ENCODE measurements around the gene SLC16A4. TPM values are rescaled to one million over a fixed set of nuclear protein-coding genes. Genes with fewer than 3 reads are reported as not detected.
A peak's percentile ranks its signal among the peaks of the same experiment; 100 is the strongest.

Gene SLC16A4
- total RNA-seq, 1 experiment from 2014 or later, result 91.7 TPM

DNA sequence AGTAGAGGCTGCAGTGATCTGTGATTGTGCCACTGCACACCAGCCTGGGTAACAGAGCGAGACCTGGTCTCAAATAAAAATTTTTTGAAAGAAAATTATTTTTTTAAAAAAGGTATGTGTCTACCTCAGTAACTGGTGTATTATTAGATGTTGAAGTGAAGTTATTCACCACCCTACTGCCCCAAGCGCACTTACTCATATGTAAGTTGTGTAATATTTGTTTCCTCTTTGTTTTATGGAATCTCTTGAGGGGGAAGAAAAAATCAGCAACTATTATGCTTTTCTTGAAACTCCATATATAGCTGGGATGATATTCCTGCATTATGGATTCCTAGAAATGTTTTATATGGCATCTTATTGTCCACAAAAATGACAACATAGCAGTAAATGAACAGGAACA is 30.4 kb downstream of the SLC16A4 start:
- no peak for DNase-seq (ENCODE audit: low spot score)

DNA sequence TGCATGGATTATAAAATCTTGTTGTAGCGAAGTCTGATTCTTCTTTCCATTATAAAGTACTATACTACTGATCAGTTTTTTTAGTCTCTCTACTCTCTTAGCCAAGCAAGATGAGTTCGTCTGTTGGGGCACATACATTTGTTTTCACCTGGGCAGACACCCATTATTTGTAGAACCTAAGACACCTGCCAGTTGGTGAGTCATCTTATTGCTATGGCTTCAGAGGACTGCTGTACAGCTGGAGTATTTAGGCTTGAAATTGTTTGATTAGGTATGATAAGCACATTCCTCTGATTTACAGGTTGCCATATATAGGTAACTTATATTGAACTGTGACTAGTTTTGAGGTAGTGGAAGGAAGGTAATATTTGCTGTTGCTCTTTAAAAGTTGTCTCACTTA is 34.4 kb downstream of the SLC16A4 start:
- no peak for DNase-seq (ENCODE audit: low spot score)

- DNase-seq (ENCODE audit: low spot score), result no peak
These were observed 35.5 kb downstream of the SLC16A4 start for GRCh38 chr1:110355321-110355720.

- no peak for DNase-seq (ENCODE audit: low spot score)
These were observed 40.5 kb downstream of the SLC16A4 start for GRCh38 chr1:110350360-110350759.

DNA sequence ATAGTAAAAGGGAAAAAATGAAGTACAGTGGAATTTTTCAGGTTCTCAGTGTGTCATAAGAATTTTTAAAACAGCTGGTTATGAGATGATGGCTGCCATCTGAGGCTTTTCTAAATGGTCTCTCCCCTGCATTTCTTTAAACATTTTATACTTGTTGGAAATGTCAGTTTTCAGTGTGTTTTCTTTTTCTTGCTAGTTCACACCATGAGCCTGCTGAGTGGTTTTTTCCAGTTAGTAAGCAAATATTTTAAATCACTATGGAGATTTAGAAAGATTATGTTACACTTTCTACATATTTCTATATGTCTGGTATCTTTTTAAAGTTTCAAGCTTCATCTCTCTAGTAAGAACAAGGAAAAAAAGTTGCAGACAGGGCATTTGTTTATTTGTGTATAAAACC is 42.1 kb downstream of the SLC16A4 start:
- no peak for DNase-seq (ENCODE audit: low spot score)

DNA sequence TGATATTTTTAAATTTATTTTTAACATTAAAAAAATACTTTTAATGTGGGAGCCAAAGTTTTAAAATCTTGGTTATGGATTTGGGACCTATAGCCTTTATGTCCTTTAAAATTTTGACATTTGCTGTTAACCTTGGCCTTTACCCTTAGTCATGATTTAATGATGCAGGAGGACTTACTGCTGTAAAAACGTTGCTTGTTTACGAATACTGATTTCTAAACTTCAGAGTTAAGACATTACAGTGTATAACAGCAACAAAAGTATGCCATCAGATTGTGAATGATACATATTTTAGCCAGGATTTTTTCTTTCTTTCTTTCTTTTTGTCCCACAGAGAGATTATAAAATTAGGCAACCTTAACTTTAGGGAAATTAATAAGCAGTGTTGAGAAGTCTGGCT is 42.8 kb downstream of the SLC16A4 start:
- no peak for DNase-seq (ENCODE audit: low spot score)

- no peak for DNase-seq (ENCODE audit: low spot score)
These were observed 43.5 kb downstream of the SLC16A4 start for GRCh38 chr1:110347182-110347893.

DNA sequence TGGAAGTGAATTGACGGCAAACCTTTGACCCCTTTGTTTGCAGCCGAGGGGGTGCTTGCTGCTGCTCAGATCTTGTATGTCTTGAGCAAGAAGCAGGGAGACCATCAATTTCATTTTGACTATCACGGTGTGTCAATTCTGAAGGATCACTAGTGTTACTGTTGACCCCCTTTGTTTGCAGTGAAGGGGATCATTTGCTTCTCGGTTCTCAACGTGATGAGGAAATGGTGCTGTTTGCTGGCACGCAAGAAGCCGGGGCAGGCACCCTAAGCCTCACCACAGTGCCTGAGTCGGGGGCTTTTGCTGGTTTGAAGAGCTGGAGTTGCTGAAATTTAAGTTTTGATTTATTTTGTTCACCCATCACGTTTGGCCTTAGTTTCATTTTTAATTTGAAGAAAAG is 44.1 kb downstream of the SLC16A4 start:
- no peak for DNase-seq (ENCODE audit: low spot score)

- no peak for DNase-seq (ENCODE audit: low spot score)
These were observed 45.3 kb downstream of the SLC16A4 start for GRCh38 chr1:110345480-110345879.

DNA sequence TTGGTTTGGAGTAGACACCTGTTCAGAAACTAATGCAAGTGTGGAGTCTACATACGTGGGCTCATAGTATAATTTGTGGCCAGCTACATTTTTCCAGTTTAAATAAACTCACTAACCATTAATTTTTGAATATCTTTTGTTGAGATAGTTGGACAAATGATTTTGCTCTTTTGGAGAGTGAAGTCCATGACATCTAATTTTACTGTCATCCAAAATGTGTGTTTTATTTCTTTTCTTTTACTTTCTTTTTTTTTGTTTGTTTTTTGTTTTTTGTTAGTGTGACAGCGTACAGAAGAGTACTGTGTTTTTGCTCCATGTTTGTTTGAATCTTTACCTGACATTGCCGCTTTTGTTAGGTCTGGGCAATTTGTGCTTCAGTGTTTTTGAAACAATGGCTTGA is 46.7 kb downstream of the SLC16A4 start:
- DNase-seq (ENCODE audit: low spot score), result no peak

DNA sequence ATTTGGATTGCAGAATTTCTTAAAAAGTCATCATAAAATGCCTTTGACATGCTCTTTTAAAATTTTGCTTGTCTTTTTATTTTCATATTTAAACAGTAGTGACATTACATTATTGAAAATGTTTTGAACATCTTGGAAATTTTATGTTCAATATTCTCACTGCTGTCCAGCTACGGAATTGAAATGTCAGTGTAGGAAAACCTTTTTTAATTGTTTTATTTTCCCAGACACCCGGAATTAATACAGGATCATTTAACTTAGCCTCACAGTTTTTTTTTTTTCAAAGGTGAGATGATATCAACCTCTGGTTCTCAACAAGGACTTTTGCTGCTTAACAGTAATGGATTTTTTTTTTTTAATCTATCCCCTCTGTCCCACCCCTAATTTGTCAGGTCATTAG is 47.6 kb downstream of the SLC16A4 start:
- no peak for DNase-seq (ENCODE audit: low spot score)

GRCh38 chr1:110341872-110342331 is 48.9 kb downstream of the SLC16A4 start:
- no peak for DNase-seq (ENCODE audit: low spot score)

DNA sequence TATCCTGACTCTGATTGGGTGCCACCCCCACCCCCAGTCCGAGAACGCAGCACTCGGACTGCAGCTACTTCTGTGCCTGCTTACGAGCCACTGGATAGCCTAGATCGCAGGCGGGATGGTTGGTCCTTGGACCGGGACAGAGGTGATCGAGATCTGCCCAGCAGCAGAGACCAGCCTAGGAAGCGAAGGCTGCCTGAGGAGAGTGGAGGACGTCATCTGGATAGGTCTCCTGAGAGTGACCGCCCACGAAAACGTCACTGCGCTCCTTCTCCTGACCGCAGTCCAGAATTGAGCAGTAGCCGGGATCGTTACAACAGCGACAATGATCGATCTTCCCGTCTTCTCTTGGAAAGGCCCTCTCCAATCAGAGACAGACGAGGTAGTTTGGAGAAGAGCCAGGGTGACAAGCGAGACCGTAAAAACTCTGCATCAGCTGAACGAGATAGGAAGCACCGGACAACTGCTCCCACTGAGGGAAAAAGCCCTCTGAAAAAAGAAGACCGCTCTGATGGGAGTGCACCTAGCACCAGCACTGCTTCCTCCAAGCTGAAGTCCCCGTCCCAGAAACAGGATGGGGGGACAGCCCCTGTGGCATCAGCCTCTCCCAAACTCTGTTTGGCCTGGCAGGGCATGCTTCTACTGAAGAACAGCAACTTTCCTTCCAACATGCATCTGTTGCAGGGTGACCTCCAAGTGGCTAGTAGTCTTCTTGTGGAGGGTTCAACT is 49.5 kb downstream of the SLC16A4 start:
- no peak for DNase-seq (ENCODE audit: low spot score)

GRCh38 chr1:110340207-110340468 is 50.7 kb downstream of the SLC16A4 start:
- peak; percentile 6 for DNase-seq (ENCODE audit: low spot score)

DNA sequence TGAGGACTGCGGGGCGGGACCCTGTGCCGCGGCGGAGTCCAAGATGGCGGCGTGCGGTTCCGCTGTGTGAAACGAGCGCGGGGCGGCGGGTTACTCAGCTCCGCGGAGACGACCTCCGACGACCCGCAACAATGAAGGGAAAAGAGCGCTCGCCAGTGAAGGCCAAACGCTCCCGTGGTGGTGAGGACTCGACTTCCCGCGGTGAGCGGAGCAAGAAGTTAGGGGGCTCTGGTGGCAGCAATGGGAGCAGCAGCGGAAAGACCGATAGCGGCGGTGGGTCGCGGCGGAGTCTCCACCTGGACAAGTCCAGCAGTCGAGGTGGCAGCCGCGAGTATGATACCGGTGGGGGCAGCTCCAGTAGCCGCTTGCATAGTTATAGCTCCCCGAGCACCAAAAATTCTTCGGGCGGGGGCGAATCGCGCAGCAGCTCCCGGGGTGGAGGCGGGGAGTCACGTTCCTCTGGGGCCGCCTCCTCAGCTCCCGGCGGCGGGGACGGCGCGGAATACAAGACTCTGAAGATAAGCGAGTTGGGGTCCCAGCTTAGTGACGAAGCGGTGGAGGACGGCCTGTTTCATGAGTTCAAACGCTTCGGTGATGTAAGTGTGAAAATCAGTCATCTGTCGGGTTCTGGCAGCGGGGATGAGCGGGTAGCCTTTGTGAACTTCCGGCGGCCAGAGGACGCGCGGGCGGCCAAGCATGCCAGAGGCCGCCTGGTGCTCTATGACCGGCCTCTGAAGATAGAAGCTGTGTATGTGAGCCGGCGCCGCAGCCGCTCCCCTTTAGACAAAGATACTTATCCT is 51.2 kb downstream of the SLC16A4 start:
- DNase-seq (ENCODE audit: low spot score), result no peak

- peak; percentile 100 for DNase-seq (ENCODE audit: low spot score)
These were observed 51.9 kb downstream of the SLC16A4 start, which contains the start of gene RBM15 for GRCh38 chr1:110338886-110339406. Gene RBM15 (plus strand): TSS chr1:110339377. CDS start chr1:110339406, 29 bp downstream.

DNA sequence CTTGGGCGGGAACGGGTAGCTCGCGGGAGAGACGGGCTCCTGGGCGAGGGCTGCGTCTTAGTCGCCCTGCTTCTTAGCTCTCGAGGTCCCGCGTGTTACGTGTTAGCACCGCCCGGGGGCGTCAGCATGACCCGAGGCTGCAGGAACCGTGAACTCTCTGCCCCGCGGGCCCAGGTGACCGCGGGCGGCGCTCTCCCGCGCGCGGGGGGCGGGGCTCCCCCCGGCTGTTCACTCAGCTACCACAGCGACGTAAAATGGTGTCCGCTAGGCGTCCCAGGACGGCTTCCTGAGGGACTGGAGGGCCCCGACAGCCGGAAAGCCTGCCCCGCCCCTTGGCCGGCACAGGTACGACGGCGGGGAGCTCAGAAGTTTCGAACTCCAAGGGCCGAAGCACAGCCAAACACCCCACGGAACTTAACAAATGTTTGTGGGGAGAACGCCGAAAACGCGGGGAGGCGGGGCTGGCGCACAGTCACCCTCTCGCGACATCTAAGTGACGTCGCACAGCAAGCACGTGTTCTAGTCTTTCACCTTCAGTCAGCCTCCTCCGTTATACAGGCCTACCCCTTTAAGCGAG is 52.4 kb downstream of the SLC16A4 start:
- no peak for DNase-seq (ENCODE audit: low spot score)

DNA sequence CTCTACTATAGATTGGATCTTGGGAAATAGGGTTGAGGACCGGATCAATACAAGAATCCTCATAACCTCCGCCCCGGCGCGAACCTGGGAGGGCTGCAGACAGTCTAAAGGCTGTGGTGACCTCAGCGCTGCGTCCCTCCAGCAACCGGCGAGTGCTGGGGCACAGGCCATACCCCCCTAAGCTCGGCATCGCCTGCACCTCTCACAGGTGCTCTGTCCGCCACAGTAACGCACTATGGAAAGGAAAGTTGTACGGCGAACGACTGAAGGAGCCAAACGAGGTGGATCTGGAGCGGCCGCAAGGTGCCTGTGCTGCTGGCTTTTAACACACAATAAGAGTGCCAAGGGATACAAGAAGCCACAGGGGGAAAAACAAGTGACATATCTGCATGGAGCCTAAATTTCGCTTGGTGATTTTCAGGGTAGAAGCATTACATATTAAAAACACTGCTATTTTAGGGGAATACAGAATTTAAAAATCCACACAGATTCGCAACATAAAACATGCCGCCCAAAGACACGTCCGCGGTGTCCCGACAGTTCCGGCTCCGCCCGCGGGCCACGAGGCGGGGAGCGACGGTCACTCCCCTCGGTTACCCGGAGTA is 53.0 kb downstream of the SLC16A4 start:
- DNase-seq (ENCODE audit: low spot score), result peak; percentile 11

DNA sequence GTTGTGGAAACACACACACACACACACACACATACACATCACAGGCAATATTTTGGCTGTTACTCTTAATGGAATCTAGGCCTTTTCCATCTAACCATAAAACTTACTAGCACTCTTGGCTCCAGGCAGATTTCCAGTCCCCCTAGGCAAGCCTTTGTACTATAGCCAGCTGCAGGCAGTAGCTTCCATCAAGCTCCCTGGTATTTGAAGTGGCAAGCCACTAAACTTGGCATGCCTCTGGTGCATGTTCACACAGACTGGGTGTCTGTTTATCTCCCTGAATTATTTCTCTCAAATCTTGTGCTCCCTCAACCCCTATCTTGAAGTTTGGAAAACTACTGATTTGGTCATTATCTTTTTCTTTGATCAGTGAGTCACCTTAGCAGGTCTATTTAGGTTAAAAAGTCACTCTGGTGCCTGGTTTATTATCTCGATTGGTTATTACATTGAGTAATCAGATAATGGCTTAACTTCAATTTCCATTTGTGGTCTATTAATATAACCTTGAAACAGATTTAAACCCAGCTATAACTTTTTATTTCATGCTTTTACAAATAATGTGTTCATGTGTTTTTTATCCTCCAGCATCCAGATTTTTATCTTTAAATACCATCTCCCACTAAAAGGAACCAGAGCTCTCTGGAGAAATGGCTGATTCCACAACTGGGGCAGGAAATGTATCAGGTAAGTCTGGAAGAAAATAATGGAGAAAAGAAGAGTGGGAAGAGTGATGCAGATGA is 54.4 kb downstream of the SLC16A4 start:
- DNase-seq (ENCODE audit: low spot score), result peak; percentile 12

- DNase-seq (ENCODE audit: low spot score), result no peak
These were observed 55.6 kb downstream of the SLC16A4 start for GRCh38 chr1:110335265-110335664.

GRCh38 chr1:110328700-110329099 is 62.1 kb downstream of the SLC16A4 start:
- no peak for DNase-seq (ENCODE audit: low spot score)

Measured in H4 (cell line).